ENCODE measurements around the gene MXI1. TPM values are rescaled to one million over a fixed set of nuclear protein-coding genes. Genes with fewer than 3 reads are reported as not detected.
A peak's percentile ranks its signal among the peaks of the same experiment; 100 is the strongest.

The MXI1 gene
- total RNA-seq, 1 experiment from 2014 or later, result 11.0 TPM

GRCh38 chr10:110222641-110223297, 15.4 kb downstream of the MXI1 start:
- H3K4me1 Mint-ChIP-seq (ENCODE audit: low read depth, unreplicated experiment), result peaks cover 19% of the 10 kb centered on the region
- H3K27ac Mint-ChIP-seq (ENCODE audit: unreplicated experiment), result no peak overlapping the region

GRCh38 chr10:110223298-110223925, 16.0 kb downstream of the MXI1 start:
- Mint-ChIP-seq H3K36me3 (ENCODE audit: insufficient read depth, unreplicated experiment) (peaks cover 20% of the 10 kb centered on the region), H3K27me3 (ENCODE audit: insufficient read depth, unreplicated experiment) (no peaks in the 10 kb centered on the region), H3K4me3 (ENCODE audit: unreplicated experiment) (no peak overlapping the region), H3K27ac (ENCODE audit: unreplicated experiment) (no peak overlapping the region), H3K9me3 (ENCODE audit: unreplicated experiment) (no peaks in the 10 kb centered on the region), H3K4me1 (ENCODE audit: low read depth, unreplicated experiment) (peaks cover 26% of the 10 kb centered on the region)
- H3K4me1 ChIP-seq, result peaks cover 9% of the 10 kb centered on the region
- H3K4me3 ChIP-seq (ENCODE audit: low read depth, low read length), result no peak overlapping the region
- ChIA-PET CTCF (interaction anchor here (0.6 to 2.2 kb wide), 5 partner anchors 12 to 85 kb away, joined by 4 to 13 read pairs (median 6); no protein-coding TSS in a partner anchor), POLR2A (no interaction called here)
- no peaks in the 10 kb centered on the region for H3K9me3 ChIP-seq
- H3K27me3 ChIP-seq (replicated peaks; ENCODE audit: control insufficient read depth, insufficient read depth, low read length), result no peaks in the 10 kb centered on the region
- intact Hi-C loops (cut with micrococcal nuclease; ENCODE audit: unreplicated experiment), result no loop called here
- no TSS peak for BruUV-seq (replicated peaks)
- DNase-seq, result no peak
- TF ChIP-seq CTCF (IDR thresholded peaks at IDR 0.05; ENCODE audit: insufficient read depth in 1 of 2, low read depth in 1 of 2, low read length in 1 of 2, severe bottlenecking in 1 of 2, unreplicated experiment in 1 of 2), result no peak
- no peaks in the 10 kb centered on the region; the same call in 1 of the 2 replicates for H3K36me3 ChIP-seq (ENCODE audit: control insufficient read depth, insufficient read depth, low read length)

More at GRCh38 chr10:110222641-110223297, 15.4 kb downstream of the MXI1 start:
- H3K9me3 ChIP-seq, result no peaks in the 10 kb centered on the region
- intact Hi-C loops (cut with micrococcal nuclease; ENCODE audit: unreplicated experiment), result no loop called here
- no peak overlapping the region for H3K4me3 ChIP-seq (ENCODE audit: low read depth, low read length)
- no peaks in the 10 kb centered on the region for H3K27me3 Mint-ChIP-seq (ENCODE audit: insufficient read depth, unreplicated experiment)
- no TSS peak for BruUV-seq (replicated peaks)
- TF ChIP-seq CTCF (IDR thresholded peaks at IDR 0.05; ENCODE audit: insufficient read depth in 1 of 2, low read depth in 1 of 2, low read length in 1 of 2, severe bottlenecking in 1 of 2, unreplicated experiment in 1 of 2), result no peak
- ChIA-PET POLR2A (no interaction called here), CTCF (interaction anchor here (1.5 to 2.2 kb wide), 3 partner anchors 59 to 85 kb away, joined by 5 to 14 read pairs (median 13); no protein-coding TSS in a partner anchor)
- no peak for DNase-seq
- H3K9me3 Mint-ChIP-seq (ENCODE audit: unreplicated experiment), result no peaks in the 10 kb centered on the region
- peaks cover 9% of the 10 kb centered on the region for H3K4me1 ChIP-seq
- H3K4me3 Mint-ChIP-seq (ENCODE audit: unreplicated experiment), result peak overlapping the region; percentile 66
- H3K36me3 ChIP-seq (ENCODE audit: control insufficient read depth, insufficient read depth, low read length), result no peaks in the 10 kb centered on the region
- peaks cover 14% of the 10 kb centered on the region for H3K36me3 Mint-ChIP-seq (ENCODE audit: insufficient read depth, unreplicated experiment)
- H3K27me3 ChIP-seq (replicated peaks; ENCODE audit: control insufficient read depth, insufficient read depth, low read length), result no peaks in the 10 kb centered on the region

- Mint-ChIP-seq H3K4me1 (ENCODE audit: low read depth, unreplicated experiment) (peaks cover 28% of the 10 kb centered on the region), H3K27ac (ENCODE audit: unreplicated experiment) (peak overlapping the region; percentile 62), H3K27me3 (ENCODE audit: insufficient read depth, unreplicated experiment) (no peaks in the 10 kb centered on the region), H3K4me3 (ENCODE audit: unreplicated experiment) (peak overlapping the region; percentile 86), H3K36me3 (ENCODE audit: insufficient read depth, unreplicated experiment) (peaks cover 22% of the 10 kb centered on the region), H3K9me3 (ENCODE audit: unreplicated experiment) (no peaks in the 10 kb centered on the region)
- DNase-seq, result no peak
- H3K27me3 ChIP-seq (replicated peaks; ENCODE audit: control insufficient read depth, insufficient read depth, low read length), result no peaks in the 10 kb centered on the region
- CTCF ChIA-PET, result interaction anchor here (0.6 to 2.2 kb wide), 5 partner anchors 14 to 304 kb away, joined by 4 to 13 read pairs (median 6); no protein-coding TSS in a partner anchor
- H3K4me1 ChIP-seq, result peaks cover 9% of the 10 kb centered on the region
- BruUV-seq (replicated peaks), result no TSS peak
- no peaks in the 10 kb centered on the region for H3K9me3 ChIP-seq
- peak overlapping the region; percentile 98 for H3K4me3 ChIP-seq (ENCODE audit: low read depth, low read length)
- POLR2A ChIA-PET, result no interaction called here
- no peaks in the 10 kb centered on the region; the same call in 1 of the 2 replicates for H3K36me3 ChIP-seq (ENCODE audit: control insufficient read depth, insufficient read depth, low read length)
- intact Hi-C loops (cut with micrococcal nuclease; ENCODE audit: unreplicated experiment), result loop anchor here (1.0 to 2.0 kb wide), 5 partner anchors 14 to 340 kb away; no protein-coding TSS in a partner anchor
- TF ChIP-seq CTCF (IDR thresholded peaks at IDR 0.05; ENCODE audit: insufficient read depth in 1 of 2, low read depth in 1 of 2, low read length in 1 of 2, severe bottlenecking in 1 of 2, unreplicated experiment in 1 of 2), result no peak
Measured at GRCh38 chr10:110224992-110225391, 17.6 kb downstream of the MXI1 start.

Measured in Caco-2 (cell line).